GM19467 (cell line): ENCODE data around the gene BMPR1A.

Source experiments
- ATAC-seq: cut with Tn5 transposase; IDR thresholded peaks from one replicate; pipeline ENCODE4 v1.9.1; 2021; ENCODE audit warnings: mild to moderate bottlenecking, moderate library complexity; ENCODE audit not compliant: unreplicated experiment

The BMPR1A gene

GRCh38 chr10:86756511-86757112, at the start of gene BMPR1A:
Gene BMPR1A (plus strand): TSS chr10:86756619. CDS start chr10:86876019, 119,400 bp downstream.
- ATAC-seq: peak; percentile 32

GRCh38 chr10:86706977-86707376, 49.4 kb upstream of the BMPR1A start:
- no peak for ATAC-seq

GRCh38 chr10:86707505-86707904, 48.9 kb upstream of the BMPR1A start:
- no peak for ATAC-seq

GRCh38 chr10:86708068-86708782, 48.2 kb upstream of the BMPR1A start:
- ATAC-seq: no peak

- ATAC-seq: no peak
These were observed 47.5 kb upstream of the BMPR1A start for GRCh38 chr10:86708783-86709380.

GRCh38 chr10:86709396-86710185, 46.8 kb upstream of the BMPR1A start:
- ATAC-seq: no peak

- peak; percentile 86 for ATAC-seq
These were observed 45.4 kb upstream of the BMPR1A start for GRCh38 chr10:86710987-86711512.

GRCh38 chr10:86711513-86712316, 44.7 kb upstream of the BMPR1A start:
- ATAC-seq: peak; percentile 44

- ATAC-seq: peak; percentile 9
These were observed 44.1 kb upstream of the BMPR1A start for GRCh38 chr10:86712317-86712707.

- ATAC-seq: no peak
These were observed 41.1 kb upstream of the BMPR1A start for GRCh38 chr10:86715156-86715795.

- no peak for ATAC-seq
These were observed 40.6 kb upstream of the BMPR1A start for GRCh38 chr10:86715836-86716235.

GRCh38 chr10:86716466-86716865, 40.0 kb upstream of the BMPR1A start:
- no peak for ATAC-seq

GRCh38 chr10:86718556-86718955, 37.9 kb upstream of the BMPR1A start:
- no peak for ATAC-seq

GRCh38 chr10:86721232-86721631, 35.2 kb upstream of the BMPR1A start:
- ATAC-seq: no peak

GRCh38 chr10:86723009-86723408, 33.4 kb upstream of the BMPR1A start:
- ATAC-seq: no peak

- no peak for ATAC-seq
These were observed 32.0 kb upstream of the BMPR1A start for GRCh38 chr10:86724445-86724844.

GRCh38 chr10:86725980-86726676, 30.3 kb upstream of the BMPR1A start:
- ATAC-seq: no peak

GRCh38 chr10:86726677-86726999, 29.8 kb upstream of the BMPR1A start:
- ATAC-seq: no peak

GRCh38 chr10:86727470-86727869, 28.9 kb upstream of the BMPR1A start:
- ATAC-seq: no peak
